Panc1 (cell line): ENCODE measurements around the gene ASTN2. TPM values are rescaled to one million over a fixed set of nuclear protein-coding genes. Genes with fewer than 3 reads are reported as not detected.

ENCODE experiments used
- ATAC-seq: fragments of 200-7000 bp; cut with Tn5 transposase; 2 replicates; pipeline ENCODE4 v1.9.1; 2020; ENCODE audit warnings: mild to moderate bottlenecking, moderate library complexity
- BruUV-seq: library from RNA; stranded (reverse); fragments of 400-500 nt; replicated peaks from 2 replicates; lab custom pipeline; 2021; lab: Mats Ljungman, UMichigan
- CTCF ChIA-PET: fragments of 300-600 bp; sonication (Branson Sonifier 250); formaldehyde crosslinking; loops from one replicate; lab custom pipeline; 2022; ENCODE audit warnings: antibody characterized with exemption; lab: Charles Lee
- POLR2A ChIA-PET: fragments of 300-600 bp; sonication (Branson Sonifier 250); formaldehyde crosslinking; loops from one replicate; lab custom pipeline; 2022; ENCODE audit warnings: antibody characterized with exemption; lab: Charles Lee
- DNase-seq: peaks from one replicate; pipeline ENCODE4 v3.0.0-alpha.2; 2010; ENCODE audit warnings: low read depth, low spot score
- H3K27ac ChIP-seq: 2 replicates; pipeline ENCODE4 v1.5.1; 2011; ENCODE audit warnings: mild to moderate bottlenecking, low read length, inconsistent platforms
- H3K27me3 ChIP-seq: fragments of 200-500 bp; sonication (Bioruptor generic); 2 replicates; pipeline ENCODE4 v1.6.0; 2014; ENCODE audit warnings: low read length, inconsistent platforms; ENCODE audit not compliant: control insufficient read depth, insufficient read depth
- H3K36me3 ChIP-seq: fragments of 200-500 bp; sonication (Bioruptor generic); 2 replicates; pipeline ENCODE4 v1.5.1; 2014; ENCODE audit warnings: inconsistent platforms, mild to moderate bottlenecking, low read length, moderate library complexity; ENCODE audit not compliant: control insufficient read depth, insufficient read depth
- H3K4me1 ChIP-seq: 2 replicates; pipeline ENCODE4 v1.5.1; 2011; ENCODE audit warnings: inconsistent platforms, mild to moderate bottlenecking, low read length, moderate library complexity; ENCODE audit not compliant: control insufficient read depth, insufficient read depth
- H3K4me3 ChIP-seq, 2 experiments: 2 replicates each; pipeline ENCODE4 v1.5.1; 2011 to 2012; ENCODE audit warnings: low read depth in 2 of 2, low read length in 2 of 2, mild to moderate bottlenecking in 2 of 2, inconsistent platforms in 1 of 2, moderate library complexity in 1 of 2
- H3K9me3 ChIP-seq: fragments of 200-500 bp; sonication (Bioruptor generic); 2 replicates; pipeline ENCODE4 v1.5.1; 2014; ENCODE audit warnings: low read depth, mild to moderate bottlenecking, inconsistent platforms, low read length, moderate library complexity; ENCODE audit not compliant: control insufficient read depth, insufficient read depth
- POLR2AphosphoS5 ChIP-seq: IDR thresholded peaks from 2 replicates; pipeline ENCODE4 v1.6.1; 2012; ENCODE audit warnings: mild to moderate bottlenecking, low read depth, low read length, moderate library complexity
- SIN3A ChIP-seq: IDR thresholded peaks from 2 replicates; pipeline ENCODE4 v1.6.1; 2012; ENCODE audit warnings: low read depth, mild to moderate bottlenecking, low read length, moderate library complexity, borderline replicate concordance; ENCODE audit not compliant: insufficient read depth
- TCF7L2 ChIP-seq: IDR thresholded peaks from 2 replicates; pipeline ENCODE4 v1.6.1; 2011; ENCODE audit warnings: mild to moderate bottlenecking, low read depth, low read length, inconsistent platforms
- in situ Hi-C: cut with HindIII; loops from 2 replicates; pipeline ENCODE4 v1.10.0; 2016; ENCODE audit warnings: low sequenced_read_pairs, low pct_unique_long_range_greater_than_20kb
- intact Hi-C: fragments of 100-400 bp; cut with micrococcal nuclease; formaldehyde crosslinking; loops from one replicate; pipeline ENCODE4 v1.10.0; 2022; ENCODE audit not compliant: unreplicated experiment
- total RNA-seq: library from RNA; stranded (reverse); gene quantifications from one replicate; pipeline ENCODE4 v1.2.1, GENCODE V29; 2021; ENCODE audit not compliant: unreplicated experiment
- TF ChIP-seq, protein P1 (sequence below): fragments of 450-650 bp; IDR thresholded peaks from 2 replicates; pipeline ENCODE4 v1.5.1; 2017; ENCODE audit warnings: mild to moderate bottlenecking
- TF ChIP-seq, protein P2 (sequence below), 2 experiments: IDR thresholded peaks; 2 replicates each; pipeline ENCODE4 v1.6.1; 2011 to 2012; ENCODE audit warnings: low read depth in 2 of 2, control low read depth in 1 of 2, low read length in 1 of 2, mild to moderate bottlenecking in 1 of 2, moderate library complexity in 1 of 2; ENCODE audit not compliant: insufficient read depth in 1 of 2

ASTN2 gene
- total RNA-seq, 1 experiment from 2014 or later, result 3.9 TPM

DNA sequence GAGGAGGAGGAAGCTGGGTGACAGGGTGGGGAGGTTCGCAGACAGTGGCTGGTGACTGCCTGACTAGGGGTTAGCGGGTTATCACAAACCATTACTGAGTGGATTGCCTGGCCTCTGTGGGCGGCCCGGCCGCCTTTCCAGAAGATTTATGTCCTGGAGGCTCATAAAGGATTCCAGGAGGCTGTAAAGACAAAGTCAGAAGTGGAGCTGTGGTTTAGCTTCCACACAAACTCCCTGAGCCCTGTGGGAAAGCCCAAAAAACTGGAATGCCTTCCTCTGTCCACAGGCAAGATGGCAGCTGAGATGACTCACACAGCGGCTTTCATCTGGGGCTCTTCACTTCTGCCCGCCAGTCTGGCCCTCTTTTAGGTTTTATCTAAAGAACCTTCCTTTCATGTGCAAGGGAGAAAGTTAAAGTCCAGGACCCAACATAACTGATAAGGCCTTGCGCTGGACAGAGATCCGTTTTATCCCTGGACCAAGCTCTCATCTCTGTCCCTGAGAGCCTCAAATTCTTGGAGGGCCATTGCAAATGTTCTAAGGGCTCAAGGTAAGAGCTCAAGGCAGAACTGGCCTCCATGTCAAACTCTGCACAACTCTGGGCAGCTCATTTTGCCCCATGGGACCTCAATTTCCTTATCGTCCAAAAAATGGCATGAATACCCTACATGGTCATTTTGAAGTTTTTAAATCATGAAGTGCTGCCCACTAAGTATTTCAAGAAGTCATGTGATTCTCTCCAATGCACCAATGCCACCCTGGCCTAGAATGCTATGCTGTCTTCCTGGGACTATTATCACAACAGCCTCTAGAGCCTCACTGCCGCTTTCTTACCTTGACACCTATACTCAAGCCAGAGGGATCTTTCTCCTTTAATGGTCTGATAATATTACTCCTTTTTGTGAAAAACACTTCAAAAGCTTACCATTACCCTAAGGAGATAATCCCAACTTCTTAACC, 977.2 kb downstream of the ASTN2 start:
- TF ChIP-seq, protein P1, sequence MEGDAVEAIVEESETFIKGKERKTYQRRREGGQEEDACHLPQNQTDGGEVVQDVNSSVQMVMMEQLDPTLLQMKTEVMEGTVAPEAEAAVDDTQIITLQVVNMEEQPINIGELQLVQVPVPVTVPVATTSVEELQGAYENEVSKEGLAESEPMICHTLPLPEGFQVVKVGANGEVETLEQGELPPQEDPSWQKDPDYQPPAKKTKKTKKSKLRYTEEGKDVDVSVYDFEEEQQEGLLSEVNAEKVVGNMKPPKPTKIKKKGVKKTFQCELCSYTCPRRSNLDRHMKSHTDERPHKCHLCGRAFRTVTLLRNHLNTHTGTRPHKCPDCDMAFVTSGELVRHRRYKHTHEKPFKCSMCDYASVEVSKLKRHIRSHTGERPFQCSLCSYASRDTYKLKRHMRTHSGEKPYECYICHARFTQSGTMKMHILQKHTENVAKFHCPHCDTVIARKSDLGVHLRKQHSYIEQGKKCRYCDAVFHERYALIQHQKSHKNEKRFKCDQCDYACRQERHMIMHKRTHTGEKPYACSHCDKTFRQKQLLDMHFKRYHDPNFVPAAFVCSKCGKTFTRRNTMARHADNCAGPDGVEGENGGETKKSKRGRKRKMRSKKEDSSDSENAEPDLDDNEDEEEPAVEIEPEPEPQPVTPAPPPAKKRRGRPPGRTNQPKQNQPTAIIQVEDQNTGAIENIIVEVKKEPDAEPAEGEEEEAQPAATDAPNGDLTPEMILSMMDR, result no peak
- TF ChIP-seq, protein P2, sequence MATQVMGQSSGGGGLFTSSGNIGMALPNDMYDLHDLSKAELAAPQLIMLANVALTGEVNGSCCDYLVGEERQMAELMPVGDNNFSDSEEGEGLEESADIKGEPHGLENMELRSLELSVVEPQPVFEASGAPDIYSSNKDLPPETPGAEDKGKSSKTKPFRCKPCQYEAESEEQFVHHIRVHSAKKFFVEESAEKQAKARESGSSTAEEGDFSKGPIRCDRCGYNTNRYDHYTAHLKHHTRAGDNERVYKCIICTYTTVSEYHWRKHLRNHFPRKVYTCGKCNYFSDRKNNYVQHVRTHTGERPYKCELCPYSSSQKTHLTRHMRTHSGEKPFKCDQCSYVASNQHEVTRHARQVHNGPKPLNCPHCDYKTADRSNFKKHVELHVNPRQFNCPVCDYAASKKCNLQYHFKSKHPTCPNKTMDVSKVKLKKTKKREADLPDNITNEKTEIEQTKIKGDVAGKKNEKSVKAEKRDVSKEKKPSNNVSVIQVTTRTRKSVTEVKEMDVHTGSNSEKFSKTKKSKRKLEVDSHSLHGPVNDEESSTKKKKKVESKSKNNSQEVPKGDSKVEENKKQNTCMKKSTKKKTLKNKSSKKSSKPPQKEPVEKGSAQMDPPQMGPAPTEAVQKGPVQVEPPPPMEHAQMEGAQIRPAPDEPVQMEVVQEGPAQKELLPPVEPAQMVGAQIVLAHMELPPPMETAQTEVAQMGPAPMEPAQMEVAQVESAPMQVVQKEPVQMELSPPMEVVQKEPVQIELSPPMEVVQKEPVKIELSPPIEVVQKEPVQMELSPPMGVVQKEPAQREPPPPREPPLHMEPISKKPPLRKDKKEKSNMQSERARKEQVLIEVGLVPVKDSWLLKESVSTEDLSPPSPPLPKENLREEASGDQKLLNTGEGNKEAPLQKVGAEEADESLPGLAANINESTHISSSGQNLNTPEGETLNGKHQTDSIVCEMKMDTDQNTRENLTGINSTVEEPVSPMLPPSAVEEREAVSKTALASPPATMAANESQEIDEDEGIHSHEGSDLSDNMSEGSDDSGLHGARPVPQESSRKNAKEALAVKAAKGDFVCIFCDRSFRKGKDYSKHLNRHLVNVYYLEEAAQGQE (IDR thresholded peaks at IDR 0.05; ENCODE audit: insufficient read depth in 1 of 2, low read depth in 2 of 2, low read length in 1 of 2), result no peak
- TF ChIP-seq SIN3A (no peak), TCF7L2 (no peak), POLR2AphosphoS5 (no peak)
- Histone ChIP-seq H3K4me3 (no peak overlapping the region), H3K27me3 (no peaks in the 10 kb centered on the region), H3K27ac (no peak overlapping the region), H3K4me1 (no peaks in the 10 kb centered on the region), H3K9me3 (no peaks in the 10 kb centered on the region), H3K36me3 (no peaks in the 10 kb centered on the region)
- no TSS peak for BruUV-seq
- ChIA-PET POLR2A (no interaction called here), CTCF (no interaction called here)
- in situ Hi-C loops (no loop called here), intact Hi-C loops (no loop called here)
- DNase-seq (no peak), ATAC-seq (no peak)

DNA sequence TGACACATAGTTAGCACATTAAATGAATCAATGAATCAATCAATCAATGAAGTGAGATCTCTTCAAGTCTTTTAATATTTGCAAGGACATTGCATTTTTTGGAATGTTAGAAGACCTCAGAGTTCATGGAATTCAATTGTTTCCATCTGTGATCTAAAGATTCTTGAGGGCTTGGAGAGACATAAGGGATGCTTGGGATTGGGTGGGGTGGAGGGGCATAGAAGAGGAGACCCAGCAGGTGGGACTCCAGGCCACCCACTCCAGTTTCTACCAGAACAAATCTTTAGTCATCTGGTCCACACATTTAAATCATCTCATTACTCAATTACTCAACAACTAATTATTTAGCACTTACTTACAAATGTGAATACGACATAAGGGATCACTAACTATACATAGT, 978.7 kb downstream of the ASTN2 start:
- BruUV-seq, result no TSS peak
- ChIA-PET CTCF (no interaction called here), POLR2A (no interaction called here)
- DNase-seq (no peak), ATAC-seq (no peak)
- Histone ChIP-seq H3K4me3 (no peak overlapping the region), H3K27ac (no peak overlapping the region), H3K9me3 (no peaks in the 10 kb centered on the region), H3K36me3 (no peaks in the 10 kb centered on the region), H3K27me3 (no peaks in the 10 kb centered on the region), H3K4me1 (no peaks in the 10 kb centered on the region)
- intact Hi-C loops (no loop called here), in situ Hi-C loops (no loop called here)
- TF ChIP-seq POLR2AphosphoS5 (no peak), SIN3A (no peak), TCF7L2 (no peak)
- TF ChIP-seq, protein P1, result no peak
- TF ChIP-seq, protein P2 (IDR thresholded peaks at IDR 0.05; ENCODE audit: insufficient read depth in 1 of 2, low read depth in 2 of 2, low read length in 1 of 2), result no peak
